ENCODE results near the gene ERBB4.

Gene ERBB4

GRCh38 chr2:211487733-211488132 lies 1050.9 kb downstream of the ERBB4 start:
- no peak for DNase-seq

- no peak for DNase-seq
Observed at GRCh38 chr2:211479536-211480150, 1059.0 kb downstream of the ERBB4 start.

GRCh38 chr2:211477537-211478275 lies 1060.9 kb downstream of the ERBB4 start:
- no peak for DNase-seq

GRCh38 chr2:211473116-211473515 lies 1065.5 kb downstream of the ERBB4 start:
- no peak for DNase-seq

GRCh38 chr2:211469664-211470059 lies 1068.9 kb downstream of the ERBB4 start:
- DNase-seq, result no peak

- no peak for DNase-seq
Observed at GRCh38 chr2:211468877-211469663, 1069.5 kb downstream of the ERBB4 start.

- DNase-seq, result no peak
Observed at GRCh38 chr2:211468217-211468616, 1070.4 kb downstream of the ERBB4 start.

- peak in 1 of 58 donors; percentile 11 for DNase-seq
Observed at GRCh38 chr2:211463397-211463796, 1075.2 kb downstream of the ERBB4 start.

GRCh38 chr2:211458974-211459373 lies 1079.6 kb downstream of the ERBB4 start:
- DNase-seq, result no peak

- no peak for DNase-seq
Observed at GRCh38 chr2:211457325-211457724, 1081.3 kb downstream of the ERBB4 start.

- peak in 34 of 58 donors; percentile 1 to 58 (median 11) for DNase-seq
Observed at GRCh38 chr2:211455216-211455841, 1083.3 kb downstream of the ERBB4 start.

GRCh38 chr2:211454679-211455078 lies 1083.9 kb downstream of the ERBB4 start:
- DNase-seq, result peak in 6 of 58 donors; percentile 1 to 5 (median 2)

GRCh38 chr2:211453311-211453887 lies 1085.2 kb downstream of the ERBB4 start:
- DNase-seq, result no peak

GRCh38 chr2:211451642-211452041 lies 1087.0 kb downstream of the ERBB4 start:
- DNase-seq, result no peak

- DNase-seq, result no peak
Observed at GRCh38 chr2:211449819-211450218, 1088.8 kb downstream of the ERBB4 start.

- no peak for DNase-seq
Observed at GRCh38 chr2:211447548-211447947, 1091.1 kb downstream of the ERBB4 start.

- DNase-seq, result no peak
Observed at GRCh38 chr2:211440107-211440506, 1098.5 kb downstream of the ERBB4 start.

- DNase-seq, result no peak
Observed at GRCh38 chr2:211439011-211439410, 1099.6 kb downstream of the ERBB4 start.

GRCh38 chr2:211437396-211437795 lies 1101.2 kb downstream of the ERBB4 start:
- no peak for DNase-seq

- DNase-seq, result no peak
Observed at GRCh38 chr2:211436182-211436581, 1102.4 kb downstream of the ERBB4 start.

GRCh38 chr2:211435331-211435730 lies 1103.3 kb downstream of the ERBB4 start:
- DNase-seq, result no peak

All from anterior cingulate cortex (tissue), 58 donors.